Gastroesophageal sphincter (tissue), 4 donors: ENCODE data around the gene DDX51. TPM values are rescaled to one million over a fixed set of nuclear protein-coding genes. Genes with fewer than 3 reads are reported as not detected.

Experiments
- ATAC-seq: fragments of 150-250 bp; one replicate; pipeline ENCODE4 v1.9.1; 2016; ENCODE audit warnings: mild to moderate bottlenecking, moderate library complexity
- H3K27ac ChIP-seq, 4 donors: fragments of 200-600 bp; sonication (generic) in 3 of 4; 1 replicate in 3 of 4; 2 replicates in 1 of 4; pipeline ENCODE4 v1.5.1; 2016 to 2019
- H3K27me3 ChIP-seq: fragments of 200-600 bp; sonication (generic); one replicate; pipeline ENCODE4 v1.5.1; 2019
- H3K36me3 ChIP-seq, 2 donors: fragments of 200-600 bp; sonication (generic); one replicate each; pipeline ENCODE4 v1.5.1; 2019; ENCODE audit warnings: control low read depth in 1 of 2
- H3K4me1 ChIP-seq, 3 donors: fragments of 200-600 bp; sonication (generic); 1 replicate in 2 of 3; 2 replicates in 1 of 3; pipeline ENCODE4 v1.5.1; 2016 to 2019; ENCODE audit warnings: control low read depth in 2 of 3
- H3K4me3 ChIP-seq, 2 donors: fragments of 200-600 bp; sonication (generic); one replicate each; pipeline ENCODE4 v1.5.1; 2019; ENCODE audit warnings: mild to moderate bottlenecking in 1 of 2, moderate library complexity in 1 of 2
- H3K9me3 ChIP-seq, 3 donors: fragments of 200-600 bp; sonication (generic); one replicate each; pipeline ENCODE4 v1.5.1; 2017 to 2019; ENCODE audit warnings: control low read depth in 2 of 3
- CTCF ChIP-seq, 4 experiments: fragments of 200-600 bp in 2 of 4; fragments of 450-650 bp in 2 of 4; sonication (generic) in 1 of 4; IDR thresholded peaks; one replicate each; pipeline ENCODE4 v1.5.1; 2017 to 2019; ENCODE audit warnings: antibody characterized with exemption in 4 of 4, mild to moderate bottlenecking in 2 of 4, moderate library complexity in 2 of 4
- EP300 ChIP-seq: sonication (generic); formaldehyde crosslinking; IDR thresholded peaks from one replicate; pipeline ENCODE4 v1.6.1; 2017; ENCODE audit warnings: antibody characterized with exemption, mild to moderate bottlenecking
- POLR2A ChIP-seq, 2 donors: fragments of 450-650 bp; IDR thresholded peaks; one replicate each; pipeline ENCODE4 v1.6.1; 2017; ENCODE audit warnings: antibody characterized with exemption in 2 of 2, mild to moderate bottlenecking in 2 of 2, moderate library complexity in 1 of 2
- POLR2AphosphoS5 ChIP-seq: sonication (generic); formaldehyde crosslinking; IDR thresholded peaks from one replicate; pipeline ENCODE4 v1.6.1; 2017; ENCODE audit warnings: antibody characterized with exemption
- WGBS, 2 donors: methylation state at CpG; one replicate each; pipeline ENCODE4 v1.1.5; 2018; ENCODE audit warnings: low coverage in 1 of 2; 5-methylcytosine and 5-hydroxymethylcytosine counted together
- total RNA-seq, 4 donors: library from RNA; depleted of rRNA; stranded (reverse); fragments of >200 nt; gene quantifications; one replicate each; pipeline ENCODE4 v1.1.0, GENCODE V29; 2016

Gene DDX51
- total RNA-seq, 4 donors from 2014 or later = 4.8 to 14.7 (median 11.7) TPM

GRCh38 chr12:132170094-132170636, 26.0 kb upstream of the DDX51 start:
- H3K36me3 ChIP-seq = no peaks in the 10 kb centered on the region
- ATAC-seq = no peak
- no peaks in the 10 kb centered on the region for H3K4me1 ChIP-seq
- H3K9me3 ChIP-seq = no peaks in the 10 kb centered on the region
- WGBS, 2 donors = 14 to 27% methylated on average over 12 to 14 of the region's 16 CpGs
- no peak overlapping the region for H3K4me3 ChIP-seq
- H3K27ac ChIP-seq = no peak overlapping the region
- TF ChIP-seq CTCF (IDR thresholded peaks at IDR 0.05) (no peak), POLR2AphosphoS5 (no peak), EP300 (no peak), POLR2A (IDR thresholded peaks at IDR 0.05) (no peak)
- H3K27me3 ChIP-seq = peaks cover 94% of the 10 kb centered on the region

- no peak for ATAC-seq
- WGBS, 2 donors = 78% methylated on average over 3 of the region's 17 CpGs; no CpG with 5 or more reads in 1 of the 2 donors
- no peak overlapping the region for H3K27ac ChIP-seq
- H3K9me3 ChIP-seq = no peaks in the 10 kb centered on the region
- TF ChIP-seq EP300 (no peak), CTCF (IDR thresholded peaks at IDR 0.05) (no peak), POLR2A (IDR thresholded peaks at IDR 0.05) (no peak), POLR2AphosphoS5 (no peak)
- H3K4me3 ChIP-seq = no peak overlapping the region
- H3K36me3 ChIP-seq = no peaks in the 10 kb centered on the region
- no peaks in the 10 kb centered on the region for H3K4me1 ChIP-seq
- peaks cover 88% of the 10 kb centered on the region for H3K27me3 ChIP-seq
Observed at GRCh38 chr12:132169376-132169775, 25.3 kb upstream of the DDX51 start.

GRCh38 chr12:132168311-132169031, 24.4 kb upstream of the DDX51 start:
- 100% methylated on average over 1 of the region's 31 CpGs; no CpG with 5 or more reads in 1 of the 2 donors for WGBS, 2 donors
- peaks cover 0 to 2% (median 0%) of the 10 kb centered on the region in 3 donors for H3K4me1 ChIP-seq
- H3K27me3 ChIP-seq = peaks cover 88% of the 10 kb centered on the region
- no peak for ATAC-seq
- H3K27ac ChIP-seq = no peak overlapping the region
- no peaks in the 10 kb centered on the region for H3K36me3 ChIP-seq
- TF ChIP-seq POLR2AphosphoS5 (no peak), EP300 (no peak), CTCF (IDR thresholded peaks at IDR 0.05) (no peak), POLR2A (IDR thresholded peaks at IDR 0.05) (no peak)
- H3K9me3 ChIP-seq = no peaks in the 10 kb centered on the region
- no peak overlapping the region for H3K4me3 ChIP-seq

GRCh38 chr12:132167611-132168310, 23.6 kb upstream of the DDX51 start:
- no peak for TF ChIP-seq POLR2A (IDR thresholded peaks at IDR 0.05)
- TF ChIP-seq CTCF (IDR thresholded peaks at IDR 0.05) = no peak
- no peak for TF ChIP-seq POLR2AphosphoS5
- TF ChIP-seq EP300 = no peak
- H3K4me3 ChIP-seq = no peak overlapping the region
- no peak for ATAC-seq
- no peaks in the 10 kb centered on the region for H3K36me3 ChIP-seq
- H3K4me1 ChIP-seq = peaks cover 0 to 9% (median 7%) of the 10 kb centered on the region in 3 donors
- 55 to 75% methylated on average over 5 to 12 of the region's 30 CpGs for WGBS, 2 donors
- peaks cover 88% of the 10 kb centered on the region for H3K27me3 ChIP-seq
- H3K9me3 ChIP-seq = no peaks in the 10 kb centered on the region
- no peak overlapping the region for H3K27ac ChIP-seq
